Esophagus squamous epithelium (tissue), 4 donors: Measurements from ENCODE around the gene ATRNL1.

Experiments
- POLR2A ChIP-seq, 4 donors: fragments of 450-650 bp; IDR thresholded peaks; one replicate each; pipeline ENCODE4 v1.6.1; 2017; ENCODE audit warnings: antibody characterized with exemption in 4 of 4, mild to moderate bottlenecking in 4 of 4, moderate library complexity in 3 of 4
- TF ChIP-seq, protein P1 (sequence below), 6 experiments: fragments of 450-650 bp in 4 of 6; fragments of 200-600 bp in 2 of 6; sonication (generic) in 2 of 6; IDR thresholded peaks; one replicate each; pipeline ENCODE4 v1.5.1; 2016 to 2019; ENCODE audit warnings: antibody characterized with exemption in 6 of 6, mild to moderate bottlenecking in 4 of 6, moderate library complexity in 4 of 6

GRCh38 chr10:115066528-115066927, 26.6 kb upstream of the ATRNL1 start:
- TF ChIP-seq, protein P1, sequence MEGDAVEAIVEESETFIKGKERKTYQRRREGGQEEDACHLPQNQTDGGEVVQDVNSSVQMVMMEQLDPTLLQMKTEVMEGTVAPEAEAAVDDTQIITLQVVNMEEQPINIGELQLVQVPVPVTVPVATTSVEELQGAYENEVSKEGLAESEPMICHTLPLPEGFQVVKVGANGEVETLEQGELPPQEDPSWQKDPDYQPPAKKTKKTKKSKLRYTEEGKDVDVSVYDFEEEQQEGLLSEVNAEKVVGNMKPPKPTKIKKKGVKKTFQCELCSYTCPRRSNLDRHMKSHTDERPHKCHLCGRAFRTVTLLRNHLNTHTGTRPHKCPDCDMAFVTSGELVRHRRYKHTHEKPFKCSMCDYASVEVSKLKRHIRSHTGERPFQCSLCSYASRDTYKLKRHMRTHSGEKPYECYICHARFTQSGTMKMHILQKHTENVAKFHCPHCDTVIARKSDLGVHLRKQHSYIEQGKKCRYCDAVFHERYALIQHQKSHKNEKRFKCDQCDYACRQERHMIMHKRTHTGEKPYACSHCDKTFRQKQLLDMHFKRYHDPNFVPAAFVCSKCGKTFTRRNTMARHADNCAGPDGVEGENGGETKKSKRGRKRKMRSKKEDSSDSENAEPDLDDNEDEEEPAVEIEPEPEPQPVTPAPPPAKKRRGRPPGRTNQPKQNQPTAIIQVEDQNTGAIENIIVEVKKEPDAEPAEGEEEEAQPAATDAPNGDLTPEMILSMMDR (IDR thresholded peaks at IDR 0.05): no peak
- TF ChIP-seq POLR2A (IDR thresholded peaks at IDR 0.05): no peak
